OCI-LY7 (cell line): ENCODE data around the gene LARGE1. TPM values are rescaled to one million over a fixed set of nuclear protein-coding genes. Genes with fewer than 3 reads are reported as not detected.

Experiments
- BruUV-seq: library from RNA; stranded (reverse); fragments of 400-500 nt; replicated peaks from 2 replicates; lab custom pipeline; 2021; lab: Mats Ljungman, UMichigan
- CTCF ChIA-PET: fragments of 300-600 bp; sonication (Branson Sonifier 250); formaldehyde crosslinking; loops from one replicate; lab custom pipeline; 2022; ENCODE audit warnings: antibody characterized with exemption; ENCODE audit not compliant: unreplicated experiment; lab: Charles Lee
- POLR2A ChIA-PET: fragments of 300-600 bp; sonication (Branson Sonifier 250); formaldehyde crosslinking; loops from one replicate; lab custom pipeline; 2022; ENCODE audit warnings: antibody characterized with exemption; lab: Charles Lee
- DNase-seq: peaks from one replicate; pipeline ENCODE4 v3.0.0-alpha.2; 2015; ENCODE audit warnings: low spot score
- H2AFZ ChIP-seq: fragments of 200-600 bp; sonication (generic), shearing (Covaris generic); 2 replicates; pipeline ENCODE4 v1.6.1; 2014; ENCODE audit warnings: mild to moderate bottlenecking, antibody characterized with exemption, low read length, moderate library complexity
- H3K27ac ChIP-seq: fragments of 200-600 bp; sonication (generic); 2 replicates; pipeline ENCODE4 v1.5.1; 2014; ENCODE audit warnings: mixed run types, low read depth, mild to moderate bottlenecking, moderate library complexity, low read length, inconsistent platforms; ENCODE audit not compliant: poor library complexity, severe bottlenecking
- H3K36me3 ChIP-seq: fragments of 200-600 bp; sonication (generic); 2 replicates; pipeline ENCODE4 v1.6.1; 2014; ENCODE audit warnings: mild to moderate bottlenecking, antibody characterized with exemption, low read length, moderate library complexity, mixed read lengths; ENCODE audit not compliant: insufficient read depth
- H3K4me1 ChIP-seq: fragments of 200-600 bp; sonication (generic); 2 replicates; pipeline ENCODE4 v1.5.1; 2014; ENCODE audit warnings: mild to moderate bottlenecking, low read length; ENCODE audit not compliant: insufficient read depth, poor library complexity, severe bottlenecking
- H3K4me2 ChIP-seq: fragments of 200-600 bp; sonication (generic); 2 replicates; pipeline ENCODE4 v1.6.1; 2014; ENCODE audit warnings: mild to moderate bottlenecking, low read length
- H3K4me3 ChIP-seq: fragments of 200-600 bp; sonication (generic); 2 replicates; pipeline ENCODE4 v1.5.1; 2014; ENCODE audit warnings: mild to moderate bottlenecking, low read depth, low read length; ENCODE audit not compliant: poor library complexity, severe bottlenecking
- H3K79me2 ChIP-seq: fragments of 200-600 bp; sonication (generic); 2 replicates; pipeline ENCODE4 v1.6.1; 2016; ENCODE audit warnings: low read depth, mild to moderate bottlenecking, low read length, moderate library complexity, mixed read lengths; ENCODE audit not compliant: insufficient read depth
- H3K9me2 ChIP-seq: fragments of 200-600 bp; sonication (generic); 2 replicates; pipeline ENCODE4 v1.6.1; 2016; ENCODE audit warnings: mild to moderate bottlenecking, low read length, mixed read lengths; ENCODE audit not compliant: insufficient read depth
- H3K9me3 ChIP-seq: fragments of 200-600 bp; sonication (generic); 2 replicates; pipeline ENCODE4 v1.6.1; 2014; ENCODE audit warnings: mild to moderate bottlenecking, mixed run types, low read length, mixed read lengths
- H4K20me1 ChIP-seq: fragments of 200-600 bp; sonication (generic); 2 replicates; pipeline ENCODE4 v1.6.1; 2014; ENCODE audit warnings: mild to moderate bottlenecking, antibody characterized with exemption, low read length, moderate library complexity, mixed read lengths; ENCODE audit not compliant: insufficient read depth
- EZH2phosphoT487 ChIP-seq: fragments of 200-600 bp; sonication (generic); IDR thresholded peaks from 2 replicates; pipeline ENCODE4 v1.6.1; 2018; ENCODE audit warnings: low read depth, borderline replicate concordance, mild to moderate bottlenecking, mixed run types, antibody characterized with exemption, low read length, moderate library complexity, mixed read lengths
- intact Hi-C: fragments of 100-400 bp; cut with micrococcal nuclease; formaldehyde crosslinking; loops from one replicate; pipeline ENCODE4 v1.10.0; 2022; ENCODE audit not compliant: unreplicated experiment
- total RNA-seq, 2 experiments: library from RNA; depleted of rRNA in 1 of 2; stranded (reverse); fragments of >200 nt in 1 of 2; shearing (Covaris generic) in 1 of 2; gene quantifications; 2 replicates each; pipeline ENCODE4 v1.2.3, GENCODE V29; 2014 to 2022
- TF ChIP-seq, protein P1 (sequence below): fragments of 200-600 bp; sonication (generic); conservative IDR thresholded peaks from 2 replicates; pipeline ENCODE4 v1.5.1; 2014; ENCODE audit warnings: mild to moderate bottlenecking, antibody characterized with exemption, low read length, moderate library complexity, mixed read lengths

The LARGE1 gene
- total RNA-seq, 2 experiments from 2014 or later, result 31.5 to 31.9 TPM

DNA sequence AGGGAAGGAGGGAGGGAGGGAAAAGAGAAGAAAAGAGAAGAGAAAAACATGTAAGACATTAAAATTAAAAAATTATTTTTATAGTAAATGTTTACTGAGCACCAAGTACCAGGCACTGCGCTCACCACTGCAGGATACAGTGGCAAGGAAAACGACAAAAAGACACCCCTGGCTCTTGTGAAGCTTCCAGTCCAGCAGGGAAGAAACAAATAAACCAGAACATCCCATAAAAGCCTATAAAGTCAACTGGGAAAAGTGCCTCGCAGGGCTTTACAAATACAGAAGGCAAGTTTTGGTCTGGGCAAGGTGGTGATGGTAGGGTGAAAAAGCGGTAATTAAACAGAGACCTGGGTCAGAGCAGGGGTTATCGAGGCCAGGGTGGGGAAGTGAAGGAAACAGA is 33.6 kb downstream of the LARGE1 start:
- H3K9me3 ChIP-seq, result no peaks in the 10 kb centered on the region
- no peak for TF ChIP-seq EZH2phosphoT487
- TF ChIP-seq, protein P1, sequence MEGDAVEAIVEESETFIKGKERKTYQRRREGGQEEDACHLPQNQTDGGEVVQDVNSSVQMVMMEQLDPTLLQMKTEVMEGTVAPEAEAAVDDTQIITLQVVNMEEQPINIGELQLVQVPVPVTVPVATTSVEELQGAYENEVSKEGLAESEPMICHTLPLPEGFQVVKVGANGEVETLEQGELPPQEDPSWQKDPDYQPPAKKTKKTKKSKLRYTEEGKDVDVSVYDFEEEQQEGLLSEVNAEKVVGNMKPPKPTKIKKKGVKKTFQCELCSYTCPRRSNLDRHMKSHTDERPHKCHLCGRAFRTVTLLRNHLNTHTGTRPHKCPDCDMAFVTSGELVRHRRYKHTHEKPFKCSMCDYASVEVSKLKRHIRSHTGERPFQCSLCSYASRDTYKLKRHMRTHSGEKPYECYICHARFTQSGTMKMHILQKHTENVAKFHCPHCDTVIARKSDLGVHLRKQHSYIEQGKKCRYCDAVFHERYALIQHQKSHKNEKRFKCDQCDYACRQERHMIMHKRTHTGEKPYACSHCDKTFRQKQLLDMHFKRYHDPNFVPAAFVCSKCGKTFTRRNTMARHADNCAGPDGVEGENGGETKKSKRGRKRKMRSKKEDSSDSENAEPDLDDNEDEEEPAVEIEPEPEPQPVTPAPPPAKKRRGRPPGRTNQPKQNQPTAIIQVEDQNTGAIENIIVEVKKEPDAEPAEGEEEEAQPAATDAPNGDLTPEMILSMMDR, result no peak
- no peak overlapping the region for H3K4me3 ChIP-seq
- H3K4me2 ChIP-seq, result no peak overlapping the region
- no peaks in the 10 kb centered on the region for H4K20me1 ChIP-seq
- ChIA-PET POLR2A (no interaction called here), CTCF (no interaction called here)
- no peak overlapping the region for H3K27ac ChIP-seq
- peaks cover 21% of the 10 kb centered on the region for H3K4me1 ChIP-seq
- no peak for DNase-seq
- no peaks in the 10 kb centered on the region for H3K36me3 ChIP-seq
- H3K79me2 ChIP-seq, result no peaks in the 10 kb centered on the region
- BruUV-seq, result no TSS peak
- H2AFZ ChIP-seq, result no peak overlapping the region
- intact Hi-C loops, result no loop called here
- no peaks in the 10 kb centered on the region for H3K9me2 ChIP-seq

DNA sequence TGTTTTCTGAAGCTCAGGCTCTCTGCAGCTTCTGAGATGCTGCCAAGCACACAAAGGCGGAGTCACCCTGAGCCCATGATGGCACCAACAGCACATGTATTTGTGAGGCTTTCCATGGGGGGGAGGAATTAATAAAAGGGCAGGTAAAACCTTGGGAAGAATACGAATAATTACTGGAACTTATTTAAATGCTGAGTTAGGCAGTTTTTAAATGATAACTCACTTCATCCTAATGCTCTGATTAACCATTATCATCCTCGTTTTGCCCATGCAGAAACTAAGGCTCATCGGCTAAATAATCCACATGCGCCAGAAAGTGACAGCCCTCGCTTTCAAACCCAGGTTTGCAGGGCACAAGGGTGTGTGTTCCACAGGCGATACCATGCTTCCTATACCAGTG is 35.4 kb downstream of the LARGE1 start:
- CTCF ChIA-PET, result no interaction called here
- Histone ChIP-seq H3K9me2 (no peaks in the 10 kb centered on the region), H2AFZ (no peak overlapping the region), H3K36me3 (no peaks in the 10 kb centered on the region), H3K4me1 (peaks cover 13% of the 10 kb centered on the region), H4K20me1 (no peaks in the 10 kb centered on the region), H3K9me3 (no peaks in the 10 kb centered on the region), H3K79me2 (no peaks in the 10 kb centered on the region), H3K4me2 (no peak overlapping the region), H3K4me3 (no peak overlapping the region), H3K27ac (no peak overlapping the region)
- intact Hi-C loops, result no loop called here
- TF ChIP-seq, protein P1, result no peak
- TF ChIP-seq EZH2phosphoT487, result no peak
- no peak for DNase-seq
- no TSS peak for BruUV-seq
- POLR2A ChIA-PET, result no interaction called here

DNA sequence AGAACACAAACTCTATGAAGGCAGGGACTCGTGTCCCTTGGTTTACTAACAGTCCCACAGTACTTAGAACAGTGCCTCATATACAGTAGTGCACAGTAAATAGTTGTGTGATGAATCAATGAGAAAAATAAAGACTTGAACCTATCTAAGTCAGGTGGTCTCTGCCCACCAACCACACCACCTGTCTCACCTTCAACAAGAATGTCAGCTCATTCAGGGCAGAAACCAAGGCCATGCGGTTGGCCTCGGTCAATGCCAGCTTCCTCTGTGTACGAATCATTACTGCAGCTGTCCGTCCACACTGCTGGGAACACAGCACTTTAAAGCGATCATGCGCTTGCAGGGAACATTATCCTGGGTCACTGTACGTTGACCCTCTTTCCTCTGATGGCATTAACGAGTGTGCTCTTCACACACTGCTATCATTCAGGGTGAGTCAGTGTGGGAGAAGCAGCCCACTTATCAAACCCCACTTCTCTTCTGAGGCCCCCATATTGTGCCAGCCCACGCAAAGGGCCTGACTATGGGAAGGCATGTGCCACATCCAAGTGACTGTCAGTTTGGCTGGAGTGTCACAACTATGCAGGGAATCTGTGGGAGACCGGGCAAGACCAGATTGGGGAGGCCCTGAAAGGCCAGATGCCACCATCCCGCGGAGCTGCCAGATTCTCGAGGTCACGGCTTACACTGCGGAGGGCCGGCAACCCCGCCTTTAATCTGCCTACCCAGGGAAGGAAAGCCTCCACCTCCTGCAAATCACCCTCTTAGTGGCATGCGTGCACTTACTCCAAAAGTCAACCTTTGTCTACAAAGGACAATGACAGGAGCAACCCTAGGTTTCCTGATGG is 36.1 kb downstream of the LARGE1 start:
- no peaks in the 10 kb centered on the region for H3K36me3 ChIP-seq
- H3K4me3 ChIP-seq, result no peak overlapping the region
- H3K9me2 ChIP-seq, result no peaks in the 10 kb centered on the region
- no peaks in the 10 kb centered on the region for H3K9me3 ChIP-seq
- H4K20me1 ChIP-seq, result no peaks in the 10 kb centered on the region
- H3K79me2 ChIP-seq, result no peaks in the 10 kb centered on the region
- intact Hi-C loops, result no loop called here
- no TSS peak for BruUV-seq
- TF ChIP-seq EZH2phosphoT487, result no peak
- TF ChIP-seq, protein P1, result no peak
- H2AFZ ChIP-seq, result no peak overlapping the region
- H3K27ac ChIP-seq, result no peak overlapping the region
- H3K4me2 ChIP-seq, result no peak overlapping the region
- CTCF ChIA-PET, result no interaction called here
- no peak for DNase-seq
- POLR2A ChIA-PET, result no interaction called here
- H3K4me1 ChIP-seq, result peaks cover 6% of the 10 kb centered on the region
